Left lobe of liver (tissue), 2 donors: ENCODE data around the gene TYMS. TPM values are rescaled to one million over a fixed set of nuclear protein-coding genes. Genes with fewer than 3 reads are reported as not detected.

Source experiments
- ATAC-seq: fragments of 200-7000 bp; cut with Tn5 transposase; one replicate; pipeline ENCODE4 v1.9.1; 2020; ENCODE audit warnings: mild to moderate bottlenecking, moderate library complexity
- DNase-seq: peaks from one replicate; pipeline ENCODE4 v3.0.0-alpha.2; 2020; ENCODE audit warnings: low spot score
- total RNA-seq: library from RNA; stranded (reverse); gene quantifications from one replicate; pipeline ENCODE4 v1.2.1, GENCODE V29; 2021
- donor health status: DM: no; HTN: no; CAD: no; lungs with moderate emphysema.
- donor health status: DM: no; HTN: yes; CAD: no.

The TYMS gene
- total RNA-seq, 1 donor from 2014 or later = 1.7 TPM

DNA sequence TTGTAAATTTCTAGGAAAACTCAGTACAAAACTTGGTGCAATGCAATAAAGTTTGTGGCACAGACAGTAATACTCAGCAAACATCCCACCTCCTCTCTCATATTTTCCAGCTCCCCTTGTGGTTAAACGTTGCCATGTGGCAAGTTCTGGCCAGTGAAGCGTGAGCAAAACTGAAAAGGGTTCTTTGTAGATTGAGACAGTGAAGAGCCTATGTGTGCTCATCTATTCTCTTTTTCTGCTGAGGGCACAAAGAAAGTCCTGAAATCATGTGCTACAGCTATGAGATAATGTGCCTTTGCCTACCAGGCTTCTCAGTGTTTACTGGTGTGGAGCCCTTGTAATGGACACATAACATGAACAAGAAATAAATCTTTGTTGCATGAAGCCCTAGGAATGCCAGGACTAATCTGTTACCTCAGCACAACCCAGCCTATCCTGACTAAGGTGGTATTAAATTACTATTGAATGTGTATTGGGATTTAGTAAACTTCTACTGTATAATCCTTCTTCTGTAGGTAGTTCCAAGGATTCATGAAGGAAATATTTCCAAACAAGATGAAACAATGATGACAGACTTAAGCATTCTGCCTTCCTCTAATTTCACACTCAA is 13.0 kb upstream of the TYMS start:
- DNase-seq = no peak
- no peak for ATAC-seq

DNA sequence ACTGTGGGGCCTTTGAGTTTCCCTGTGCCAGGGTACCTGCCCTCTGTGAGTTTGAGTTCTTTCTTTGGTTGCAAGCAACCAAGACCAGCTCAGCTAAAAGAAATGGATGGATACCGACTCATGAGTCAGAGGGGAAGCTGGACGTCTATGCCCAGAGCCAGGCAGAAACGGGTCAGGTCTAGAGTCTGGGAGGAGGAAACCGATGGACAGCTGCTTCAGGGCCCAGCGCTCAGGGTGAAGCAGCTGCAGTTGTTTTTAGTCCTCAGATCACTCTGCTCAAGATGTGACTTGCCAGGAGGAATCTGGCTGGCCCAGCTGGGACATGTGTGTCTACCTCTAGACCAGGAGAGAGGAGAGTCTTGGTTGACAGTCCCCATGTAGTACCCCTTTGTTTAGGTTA is 10.1 kb upstream of the TYMS start:
- ATAC-seq = no peak
- DNase-seq = no peak

- ATAC-seq = no peak
- DNase-seq = no peak
These were observed 8.1 kb upstream of the TYMS start for GRCh38 chr18:649341-649740.

- DNase-seq (no peak), ATAC-seq (no peak)
These were observed 7.0 kb upstream of the TYMS start for GRCh38 chr18:650428-650858.

DNA sequence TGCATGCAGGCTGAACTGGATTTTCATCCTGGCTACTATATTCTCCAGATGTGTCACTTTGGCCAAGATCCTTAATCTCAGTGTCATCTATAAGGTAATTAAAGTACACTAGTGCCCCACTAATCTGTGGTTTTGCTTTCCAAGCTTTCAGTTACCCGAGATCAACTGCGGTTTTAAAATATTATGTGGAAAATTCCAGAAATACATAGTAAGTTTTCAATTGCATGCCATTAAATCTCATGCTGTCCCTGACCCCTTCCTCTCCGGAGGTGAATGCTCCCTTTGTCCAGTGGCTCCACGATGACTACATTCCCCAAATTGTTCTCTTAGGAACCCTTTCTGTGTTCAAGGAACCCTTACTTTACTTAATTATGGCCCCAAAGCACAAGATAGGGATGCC is 5.3 kb upstream of the TYMS start:
- DNase-seq (no peak), ATAC-seq (no peak)

GRCh38 chr18:653512-653911 is 3.9 kb upstream of the TYMS start:
- DNase-seq = no peak
- ATAC-seq = no peak

DNA sequence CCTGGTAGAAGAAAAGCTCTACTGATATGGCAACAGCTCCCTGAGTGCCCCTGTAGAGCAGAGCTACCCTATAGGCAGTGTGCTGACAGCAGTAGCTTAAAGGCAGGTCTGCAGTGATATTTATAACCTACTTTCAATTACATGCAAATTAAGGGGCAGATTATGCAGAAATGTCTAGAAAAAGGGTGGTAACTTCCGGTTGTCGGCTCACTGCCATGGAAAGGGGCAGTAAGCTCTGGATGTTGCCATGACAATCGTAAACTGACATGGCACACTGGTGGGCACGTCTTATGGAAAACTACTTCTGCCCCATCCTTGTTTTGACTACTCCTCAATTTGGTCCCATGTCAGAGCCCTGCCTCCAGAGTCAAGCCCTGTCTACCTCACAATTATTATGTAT is 2.9 kb upstream of the TYMS start:
- DNase-seq (no peak), ATAC-seq (no peak)

- ATAC-seq (no peak), DNase-seq (no peak)
These were observed 2.0 kb upstream of the TYMS start for GRCh38 chr18:655445-655844.

- ATAC-seq (peak; percentile 96), DNase-seq (peak; percentile 90)
These were observed 821 bp downstream of the TYMS start for GRCh38 chr18:658001-658946.

- ATAC-seq (no peak), DNase-seq (no peak)
These were observed 1.6 kb downstream of the TYMS start for GRCh38 chr18:658947-659533.

DNA sequence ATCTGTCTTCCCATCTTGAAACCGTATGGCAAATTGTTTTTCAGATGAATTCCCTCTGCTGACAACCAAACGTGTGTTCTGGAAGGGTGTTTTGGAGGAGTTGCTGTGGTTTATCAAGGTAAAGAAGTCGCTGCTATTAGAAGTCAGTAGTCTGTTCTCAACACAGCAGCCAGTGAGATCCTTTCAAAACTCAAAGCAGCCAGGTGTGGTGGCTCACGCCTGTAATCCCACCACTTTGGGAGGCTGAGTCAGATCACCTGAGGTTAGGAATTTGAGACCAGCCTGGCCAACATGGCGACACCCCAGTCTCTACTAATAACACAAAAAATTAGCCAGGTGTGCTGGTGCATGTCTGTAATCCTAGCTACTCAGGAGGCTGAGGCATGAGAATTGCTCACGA is 2.1 kb downstream of the TYMS start:
- DNase-seq = no peak
- ATAC-seq = no peak

DNA sequence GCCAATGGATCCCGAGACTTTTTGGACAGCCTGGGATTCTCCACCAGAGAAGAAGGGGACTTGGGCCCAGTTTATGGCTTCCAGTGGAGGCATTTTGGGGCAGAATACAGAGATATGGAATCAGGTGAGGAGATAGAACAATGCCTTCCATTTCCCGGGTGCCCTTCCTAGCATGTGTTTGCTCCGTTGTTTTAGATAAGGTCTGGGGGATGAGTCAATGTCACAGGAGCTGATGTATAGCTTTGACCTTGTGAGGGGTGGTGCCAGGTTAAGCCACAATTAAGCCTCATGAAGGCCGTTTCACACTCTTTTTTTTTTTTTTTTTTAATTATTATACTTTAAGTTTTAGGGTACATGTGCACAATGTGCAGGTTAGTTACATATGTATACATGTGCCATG is 4.7 kb downstream of the TYMS start:
- DNase-seq = no peak
- ATAC-seq = no peak

- DNase-seq (no peak), ATAC-seq (peak; percentile 52)
These were observed 8.7 kb downstream of the TYMS start for GRCh38 chr18:666177-666576.

DNA sequence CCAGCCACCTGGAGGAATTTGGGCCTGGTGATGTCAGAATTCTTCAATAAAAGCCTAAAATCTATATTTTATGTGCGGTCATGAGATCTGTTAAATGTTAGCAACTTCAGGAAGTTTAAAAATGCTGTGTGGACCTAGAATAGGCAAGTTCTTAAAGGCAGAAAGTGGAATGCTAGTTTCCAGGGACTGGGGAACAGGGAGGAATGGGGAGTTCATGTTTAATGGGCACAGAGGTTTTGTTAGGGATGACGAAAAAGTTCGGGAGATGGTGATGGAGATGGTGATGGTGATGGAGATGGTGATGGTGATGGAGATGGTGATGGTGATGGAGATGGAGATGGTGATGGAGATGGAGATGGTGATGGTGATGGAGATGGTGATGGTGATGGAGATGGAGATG is 9.2 kb downstream of the TYMS start:
- no peak for DNase-seq
- ATAC-seq = no peak

- peak; percentile 65 for ATAC-seq
- no peak for DNase-seq
These were observed 10.8 kb downstream of the TYMS start for GRCh38 chr18:668260-668659.

GRCh38 chr18:669077-669476 is 11.6 kb downstream of the TYMS start:
- DNase-seq (no peak), ATAC-seq (no peak)

GRCh38 chr18:670522-670921 is 13.1 kb downstream of the TYMS start:
- ATAC-seq = no peak

GRCh38 chr18:671405-671804 is 14.0 kb downstream of the TYMS start:
- DNase-seq (no peak), ATAC-seq (no peak)

More at GRCh38 chr18:670522-670921, 13.1 kb downstream of the TYMS start:
- no peak for DNase-seq

DNA sequence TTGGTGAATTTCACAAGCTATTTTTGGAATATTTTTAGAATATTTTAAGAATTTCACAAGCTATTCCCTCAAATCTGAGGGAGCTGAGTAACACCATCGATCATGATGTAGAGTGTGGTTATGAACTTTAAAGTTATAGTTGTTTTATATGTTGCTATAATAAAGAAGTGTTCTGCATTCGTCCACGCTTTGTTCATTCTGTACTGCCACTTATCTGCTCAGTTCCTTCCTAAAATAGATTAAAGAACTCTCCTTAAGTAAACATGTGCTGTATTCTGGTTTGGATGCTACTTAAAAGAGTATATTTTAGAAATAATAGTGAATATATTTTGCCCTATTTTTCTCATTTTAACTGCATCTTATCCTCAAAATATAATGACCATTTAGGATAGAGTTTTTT is 15.9 kb downstream of the TYMS start:
- ATAC-seq (no peak), DNase-seq (no peak)

- DNase-seq = no peak
- ATAC-seq = no peak
These were observed 16.3 kb downstream of the TYMS start for GRCh38 chr18:673769-674168.

GRCh38 chr18:675307-675706 is 17.9 kb downstream of the TYMS start:
- ATAC-seq = no peak
- no peak for DNase-seq

DNA sequence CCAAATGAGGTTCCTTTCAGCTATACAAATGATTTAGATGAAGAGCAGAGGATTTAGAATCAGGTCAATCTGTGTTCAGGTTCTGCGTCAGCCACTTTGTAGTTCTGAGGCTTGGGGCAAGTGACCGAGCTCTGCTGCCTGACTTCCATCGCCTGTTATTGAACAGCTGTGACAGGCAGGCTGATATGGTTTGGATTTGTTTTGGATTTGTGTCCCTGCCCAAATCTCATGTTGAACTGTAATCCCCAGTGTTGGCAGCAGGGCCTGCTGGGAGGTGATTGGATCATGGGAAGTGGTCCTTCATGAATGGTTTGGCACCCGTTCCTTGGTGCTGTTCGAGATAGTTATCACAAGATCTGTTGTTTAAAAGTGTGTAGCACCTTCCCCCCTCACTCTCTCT is 18.6 kb downstream of the TYMS start:
- no peak for ATAC-seq

More for the DNA sequence above, 18.6 kb downstream of the TYMS start:
- DNase-seq = no peak
